Measurements from ENCODE around the gene LDLRAD3. TPM values are rescaled to one million over a fixed set of nuclear protein-coding genes. Genes with fewer than 3 reads are reported as not detected.

LDLRAD3 gene
- total RNA-seq, 1 experiment from 2014 or later, result 12.1 TPM

DNA sequence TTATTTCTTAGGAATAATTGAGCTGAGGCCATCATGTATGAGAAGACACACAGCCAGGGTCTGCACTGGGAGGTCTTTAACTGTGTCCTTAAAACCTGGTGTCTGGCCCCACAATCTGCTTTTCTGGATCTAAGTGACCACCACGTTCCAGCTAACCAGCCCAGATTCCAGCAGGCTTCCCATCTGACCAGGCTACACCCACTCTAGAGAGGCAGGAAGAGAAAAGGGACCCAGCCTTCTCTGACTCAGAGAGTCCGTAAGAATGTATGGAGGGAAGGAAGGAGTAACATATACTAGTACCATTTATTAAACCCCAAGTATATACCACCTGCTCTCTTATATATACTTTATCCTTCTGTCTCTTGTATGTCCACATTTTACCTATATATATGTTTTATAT lies 80.1 kb downstream of the LDLRAD3 start:
- no peak overlapping the region for H4K5ac ChIP-seq (ENCODE audit: insufficient read length, low read depth, low read length)
- Mint-ChIP-seq H3K27me3 (ENCODE audit: low read depth) (no peaks in the 10 kb centered on the region; the same call in 1 of the 2 replicates), H3K4me3 (no peak overlapping the region), H3K9me3 (no peaks in the 10 kb centered on the region), H3K4me1 (peaks cover 42 to 57% of the 10 kb centered on the region in 2 experiments), H3K27ac (peak overlapping the region in 1 of 3 experiments; percentile 2; a peak in 1 of 7 replicates), H3K36me3 (ENCODE audit: insufficient read depth in 1 of 3, low read depth in 3 of 3) (peaks cover 0 to 11% (median 2%) of the 10 kb centered on the region in 3 experiments; a peak in 3 of 7 replicates)
- H3K23me2 ChIP-seq (ENCODE audit: insufficient read length, low read depth, low read length, poor library complexity, severe bottlenecking), result no peaks in the 10 kb centered on the region
- no peak overlapping the region for H3K4me2 ChIP-seq (ENCODE audit: insufficient read depth, insufficient read length, low read length)
- no peak overlapping the region for H3K27ac ChIP-seq (ENCODE audit: insufficient read length, low read depth, low read length)
- no peak overlapping the region for H2BK15ac ChIP-seq (ENCODE audit: low read depth, low read length)
- H2AFZ ChIP-seq (ENCODE audit: low read length), result no peak overlapping the region
- H4K20me1 ChIP-seq (ENCODE audit: control insufficient read depth, insufficient read depth, insufficient read length), result no peaks in the 10 kb centered on the region
- H2AK5ac ChIP-seq (ENCODE audit: insufficient read length, low read length), result no peak overlapping the region
- no peak overlapping the region for H3K4ac ChIP-seq (ENCODE audit: low read depth, low read length)
- H3T11ph ChIP-seq (ENCODE audit: low read length), result no peak overlapping the region
- no peak overlapping the region for H3K23ac ChIP-seq (ENCODE audit: insufficient read length, low read depth, low read length)
- H3K9me3 ChIP-seq (ENCODE audit: control insufficient read depth, low read depth, low read length), result no peaks in the 10 kb centered on the region
- no peaks in the 10 kb centered on the region; the same call in 1 of the 2 replicates for H3K79me2 ChIP-seq (ENCODE audit: insufficient read depth, low read length)
- no peak for DNase-seq
- H3K4me1 ChIP-seq (ENCODE audit: insufficient read depth, low read length), result peaks cover 10% of the 10 kb centered on the region; the same call in 1 of the 2 replicates
- H2BK12ac ChIP-seq (ENCODE audit: insufficient read length, low read depth, low read length), result no peak overlapping the region
- H2BK5ac ChIP-seq (ENCODE audit: insufficient read length, low read length), result no peak overlapping the region
- no peak overlapping the region for H2BK120ac ChIP-seq (ENCODE audit: low read depth, low read length, poor library complexity, severe bottlenecking)
- H4K8ac ChIP-seq (replicated peaks; ENCODE audit: insufficient read length, low read depth, low read length), result no peak overlapping the region
- H3K18ac ChIP-seq (ENCODE audit: insufficient read length, low read depth, low read length), result no peak overlapping the region
- no peaks in the 10 kb centered on the region for H3K27me3 ChIP-seq (ENCODE audit: insufficient read depth, low read length)
- no CpG with 5 or more reads among the region's 2 CpGs for WGBS (ENCODE audit: extremely low coverage, insufficient read length, low lambda C conversion rate)
- peaks cover 7% of the 10 kb centered on the region for H3K79me1 ChIP-seq (ENCODE audit: insufficient read depth, low read depth, low read length, poor library complexity, severe bottlenecking)
- H3K56ac ChIP-seq (ENCODE audit: insufficient read length, low read depth, low read length), result no peak overlapping the region
- no peak overlapping the region for H2BK20ac ChIP-seq (ENCODE audit: low read depth, low read length, poor library complexity, severe bottlenecking)
- no peak overlapping the region for H3K14ac ChIP-seq (ENCODE audit: insufficient read depth, low read length)
- TF ChIP-seq, protein P1, sequence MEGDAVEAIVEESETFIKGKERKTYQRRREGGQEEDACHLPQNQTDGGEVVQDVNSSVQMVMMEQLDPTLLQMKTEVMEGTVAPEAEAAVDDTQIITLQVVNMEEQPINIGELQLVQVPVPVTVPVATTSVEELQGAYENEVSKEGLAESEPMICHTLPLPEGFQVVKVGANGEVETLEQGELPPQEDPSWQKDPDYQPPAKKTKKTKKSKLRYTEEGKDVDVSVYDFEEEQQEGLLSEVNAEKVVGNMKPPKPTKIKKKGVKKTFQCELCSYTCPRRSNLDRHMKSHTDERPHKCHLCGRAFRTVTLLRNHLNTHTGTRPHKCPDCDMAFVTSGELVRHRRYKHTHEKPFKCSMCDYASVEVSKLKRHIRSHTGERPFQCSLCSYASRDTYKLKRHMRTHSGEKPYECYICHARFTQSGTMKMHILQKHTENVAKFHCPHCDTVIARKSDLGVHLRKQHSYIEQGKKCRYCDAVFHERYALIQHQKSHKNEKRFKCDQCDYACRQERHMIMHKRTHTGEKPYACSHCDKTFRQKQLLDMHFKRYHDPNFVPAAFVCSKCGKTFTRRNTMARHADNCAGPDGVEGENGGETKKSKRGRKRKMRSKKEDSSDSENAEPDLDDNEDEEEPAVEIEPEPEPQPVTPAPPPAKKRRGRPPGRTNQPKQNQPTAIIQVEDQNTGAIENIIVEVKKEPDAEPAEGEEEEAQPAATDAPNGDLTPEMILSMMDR (conservative IDR thresholded peaks at IDR 0.05), result no peak
- no peak overlapping the region for H4K91ac ChIP-seq (ENCODE audit: insufficient read length, low read depth, low read length)
- H3K9ac ChIP-seq (ENCODE audit: extremely low read depth, insufficient read length, low read length), result no peak overlapping the region
